Thyroid gland (tissue), 4 donors: ENCODE data around the gene HDAC9. TPM values are rescaled to one million over a fixed set of nuclear protein-coding genes. Genes with fewer than 3 reads are reported as not detected.

ENCODE experiments used
- DNase-seq, 2 donors: peaks; one replicate each; pipeline ENCODE4 v3.0.0-alpha.2; 2019
- H3K27ac ChIP-seq, 3 donors: fragments of 200-600 bp; sonication (generic); 1 replicate in 2 of 3; 2 replicates in 1 of 3; pipeline ENCODE4 v1.5.1; 2016 to 2019; ENCODE audit warnings: mild to moderate bottlenecking in 1 of 3, moderate library complexity in 1 of 3
- H3K27me3 ChIP-seq: fragments of 200-600 bp; sonication (generic); one replicate; pipeline ENCODE4 v1.5.1; 2019
- H3K36me3 ChIP-seq, 2 donors: fragments of 200-600 bp; sonication (generic); one replicate each; pipeline ENCODE4 v1.5.1; 2016 to 2019
- H3K4me1 ChIP-seq, 2 donors: fragments of 200-600 bp; sonication (generic); one replicate each; pipeline ENCODE4 v1.5.1; 2017 to 2019
- H3K4me3 ChIP-seq, 3 donors: fragments of 200-600 bp; sonication (generic); replicated peaks in 1 of 3; 1 replicate in 2 of 3; 2 replicates in 1 of 3; pipeline ENCODE4 v1.5.1; 2016; ENCODE audit warnings: mild to moderate bottlenecking in 1 of 3
- H3K9me3 ChIP-seq: fragments of 200-600 bp; sonication (generic); one replicate; pipeline ENCODE4 v1.5.1; 2017
- POLR2A ChIP-seq, 2 donors: fragments of 450-650 bp; IDR thresholded peaks; one replicate each; pipeline ENCODE4 v1.6.1; 2017; ENCODE audit warnings: antibody characterized with exemption in 2 of 2, mild to moderate bottlenecking in 2 of 2, moderate library complexity in 1 of 2
- WGBS, 2 donors: methylation state at CpG; one replicate each; pipeline ENCODE4 v1.1.5; 2017; 5-methylcytosine and 5-hydroxymethylcytosine counted together
- intact Hi-C: fragments of 100-400 bp; cut with DNase I; formaldehyde crosslinking; loops from one replicate; pipeline ENCODE4 v1.15.1; 2023
- total RNA-seq, 4 donors: library from RNA; depleted of rRNA; stranded (reverse); fragments of >200 nt; gene quantifications; one replicate each; pipeline ENCODE4 v1.2.3, GENCODE V29; 2016
- TF ChIP-seq, protein P1 (sequence below), 6 experiments: fragments of 200-600 bp in 3 of 6; fragments of 450-650 bp in 3 of 6; sonication (generic) in 3 of 6; IDR thresholded peaks; one replicate each; pipeline ENCODE4 v1.5.1; 2016 to 2019; ENCODE audit warnings: antibody characterized with exemption in 6 of 6, mild to moderate bottlenecking in 2 of 6, inconsistent platforms in 1 of 6, moderate library complexity in 1 of 6

The HDAC9 gene
- total RNA-seq, 4 donors from 2014 or later: 5.4 to 28.2 (median 7.2) TPM

GRCh38 chr7:18808026-18808425 lies 312.5 kb downstream of the HDAC9 start:
- Histone ChIP-seq H3K27ac (no peak overlapping the region), H3K9me3 (no peaks in the 10 kb centered on the region), H3K4me1 (no peaks in the 10 kb centered on the region), H3K27me3 (no peaks in the 10 kb centered on the region), H3K36me3 (no peaks in the 10 kb centered on the region), H3K4me3 (no peak overlapping the region)
- no peak for TF ChIP-seq POLR2A (IDR thresholded peaks at IDR 0.05)
- TF ChIP-seq, protein P1, sequence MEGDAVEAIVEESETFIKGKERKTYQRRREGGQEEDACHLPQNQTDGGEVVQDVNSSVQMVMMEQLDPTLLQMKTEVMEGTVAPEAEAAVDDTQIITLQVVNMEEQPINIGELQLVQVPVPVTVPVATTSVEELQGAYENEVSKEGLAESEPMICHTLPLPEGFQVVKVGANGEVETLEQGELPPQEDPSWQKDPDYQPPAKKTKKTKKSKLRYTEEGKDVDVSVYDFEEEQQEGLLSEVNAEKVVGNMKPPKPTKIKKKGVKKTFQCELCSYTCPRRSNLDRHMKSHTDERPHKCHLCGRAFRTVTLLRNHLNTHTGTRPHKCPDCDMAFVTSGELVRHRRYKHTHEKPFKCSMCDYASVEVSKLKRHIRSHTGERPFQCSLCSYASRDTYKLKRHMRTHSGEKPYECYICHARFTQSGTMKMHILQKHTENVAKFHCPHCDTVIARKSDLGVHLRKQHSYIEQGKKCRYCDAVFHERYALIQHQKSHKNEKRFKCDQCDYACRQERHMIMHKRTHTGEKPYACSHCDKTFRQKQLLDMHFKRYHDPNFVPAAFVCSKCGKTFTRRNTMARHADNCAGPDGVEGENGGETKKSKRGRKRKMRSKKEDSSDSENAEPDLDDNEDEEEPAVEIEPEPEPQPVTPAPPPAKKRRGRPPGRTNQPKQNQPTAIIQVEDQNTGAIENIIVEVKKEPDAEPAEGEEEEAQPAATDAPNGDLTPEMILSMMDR (IDR thresholded peaks at IDR 0.05): no peak
- intact Hi-C loops: no loop called here
- no peak for DNase-seq
- 51 to 52% methylated on average over 3 of the region's 3 CpGs for WGBS, 2 donors

GRCh38 chr7:18815261-18815960 lies 319.9 kb downstream of the HDAC9 start:
- no peaks in the 10 kb centered on the region for H3K36me3 ChIP-seq
- TF ChIP-seq POLR2A (IDR thresholded peaks at IDR 0.05): no peak
- TF ChIP-seq, protein P1 (IDR thresholded peaks at IDR 0.05): no peak
- H3K4me3 ChIP-seq: no peak overlapping the region
- no peaks in the 10 kb centered on the region for H3K27me3 ChIP-seq
- no peaks in the 10 kb centered on the region for H3K9me3 ChIP-seq
- H3K4me1 ChIP-seq: no peaks in the 10 kb centered on the region
- intact Hi-C loops: no loop called here
- H3K27ac ChIP-seq: no peak overlapping the region
- DNase-seq: no peak
- 81 to 83% methylated on average over 3 of the region's 3 CpGs for WGBS, 2 donors

DNA sequence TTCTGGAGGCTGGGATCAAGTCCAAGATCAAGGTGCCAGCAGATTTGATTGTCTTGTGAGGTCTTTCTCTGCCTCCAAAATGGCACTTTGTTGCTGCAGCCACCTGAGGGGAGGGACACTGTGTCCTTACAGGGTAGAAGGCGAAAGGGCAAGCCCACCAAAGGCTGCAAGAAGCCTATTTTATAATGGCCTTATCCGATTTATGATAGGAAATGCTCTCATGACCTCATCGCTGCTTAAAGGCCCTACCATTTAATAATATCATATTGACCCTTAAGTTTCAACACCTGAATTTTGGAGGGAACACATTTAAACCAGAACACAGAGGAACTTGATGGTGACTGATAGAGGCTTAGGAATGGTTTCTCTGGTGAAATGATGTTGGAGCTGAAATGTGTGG lies 325.4 kb downstream of the HDAC9 start:
- Histone ChIP-seq H3K4me3 (no peak overlapping the region), H3K27me3 (no peaks in the 10 kb centered on the region), H3K9me3 (no peaks in the 10 kb centered on the region), H3K27ac (no peak overlapping the region), H3K4me1 (no peaks in the 10 kb centered on the region), H3K36me3 (no peaks in the 10 kb centered on the region)
- no peak for DNase-seq
- 96 to 98% methylated on average over 3 of the region's 3 CpGs for WGBS, 2 donors
- intact Hi-C loops: no loop called here
- no peak for TF ChIP-seq POLR2A (IDR thresholded peaks at IDR 0.05)
- TF ChIP-seq, protein P1 (IDR thresholded peaks at IDR 0.05): no peak

DNA sequence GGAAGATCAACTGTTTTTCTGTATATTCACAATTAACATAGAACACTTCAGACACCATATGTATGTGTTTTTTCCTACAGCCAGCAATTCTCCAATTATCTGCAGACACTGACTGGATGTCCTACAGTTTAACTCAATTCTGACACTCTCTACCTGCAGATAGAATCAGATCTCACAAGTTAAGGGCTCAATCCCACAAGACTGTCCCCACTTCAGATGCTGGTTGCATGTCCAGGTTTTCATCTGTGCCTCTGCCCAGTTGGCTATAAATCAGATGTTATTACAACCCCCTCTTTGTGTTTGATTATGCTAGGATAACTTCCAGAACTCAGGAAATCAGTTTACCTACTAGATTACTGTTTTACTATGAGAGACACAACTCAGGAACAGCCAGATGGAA lies 326.0 kb downstream of the HDAC9 start:
- Histone ChIP-seq H3K27me3 (no peaks in the 10 kb centered on the region), H3K4me1 (no peaks in the 10 kb centered on the region), H3K4me3 (no peak overlapping the region), H3K36me3 (no peaks in the 10 kb centered on the region), H3K27ac (no peak overlapping the region), H3K9me3 (no peaks in the 10 kb centered on the region)
- intact Hi-C loops: no loop called here
- TF ChIP-seq POLR2A (IDR thresholded peaks at IDR 0.05): no peak
- TF ChIP-seq, protein P1 (IDR thresholded peaks at IDR 0.05): no peak
- DNase-seq: no peak

DNA sequence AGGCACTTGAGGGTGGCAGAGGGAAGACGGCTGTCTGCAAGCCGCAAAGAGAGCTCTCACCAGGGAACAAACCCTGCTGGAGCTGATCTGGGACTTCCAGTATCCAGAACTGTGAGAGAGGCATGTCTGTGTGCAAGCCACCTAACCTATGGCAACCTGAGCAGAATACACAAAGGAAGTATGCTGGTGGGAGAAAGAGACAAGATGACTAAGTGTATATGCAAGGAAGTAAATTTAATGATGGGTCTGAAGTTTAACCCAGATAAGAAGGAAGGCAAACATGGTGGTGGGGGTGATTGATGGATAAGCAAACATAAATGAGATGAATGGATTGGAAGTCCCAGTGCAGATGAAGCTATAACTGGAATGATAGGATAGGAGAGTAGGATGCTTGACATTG lies 328.6 kb downstream of the HDAC9 start:
- Histone ChIP-seq H3K9me3 (no peaks in the 10 kb centered on the region), H3K4me1 (no peaks in the 10 kb centered on the region), H3K4me3 (no peak overlapping the region), H3K27ac (no peak overlapping the region), H3K27me3 (no peaks in the 10 kb centered on the region), H3K36me3 (no peaks in the 10 kb centered on the region)
- WGBS, 2 donors: 86 to 94% methylated on average over 2 of the region's 2 CpGs
- no peak for DNase-seq
- intact Hi-C loops: no loop called here
- no peak for TF ChIP-seq POLR2A (IDR thresholded peaks at IDR 0.05)
- TF ChIP-seq, protein P1 (IDR thresholded peaks at IDR 0.05): no peak
